Stomach (tissue), 4 donors: ENCODE data around the gene ESYT3.

ENCODE experiments used
- CTCF ChIP-seq, 7 experiments: fragments of 450-650 bp in 4 of 7; fragments of 200-600 bp in 3 of 7; sonication (generic) in 3 of 7; IDR thresholded peaks; one replicate each; pipeline ENCODE4 v1.5.1; 2016 to 2019; ENCODE audit warnings: antibody characterized with exemption in 7 of 7, control low read depth in 2 of 7, mild to moderate bottlenecking in 1 of 7
- EP300 ChIP-seq: sonication (generic); formaldehyde crosslinking; IDR thresholded peaks from one replicate; pipeline ENCODE4 v1.6.1; 2017; ENCODE audit warnings: antibody characterized with exemption
- POLR2AphosphoS5 ChIP-seq, 3 donors: sonication (generic); formaldehyde crosslinking; IDR thresholded peaks; one replicate each; pipeline ENCODE4 v1.6.1; 2016; ENCODE audit warnings: antibody characterized with exemption in 3 of 3

DNA sequence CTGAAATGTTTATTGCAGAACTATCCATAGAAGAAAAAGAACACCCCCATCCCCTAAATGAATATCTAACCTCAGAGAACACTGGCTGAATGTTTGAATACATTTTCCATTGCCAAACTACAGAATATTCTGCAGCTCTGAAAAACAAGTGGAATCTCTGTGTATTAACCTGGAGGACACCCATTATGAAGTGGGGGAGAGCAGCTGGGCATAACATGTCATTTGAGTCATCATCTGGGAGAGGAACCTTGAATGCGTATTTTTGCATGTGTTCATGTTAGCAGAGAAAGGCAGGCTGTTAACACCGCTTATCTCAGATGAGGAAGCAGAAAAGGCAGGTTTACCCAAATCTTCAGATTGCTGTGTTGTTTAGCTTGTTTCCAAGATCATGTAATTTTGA, 31.5 kb downstream of the ESYT3 start:
- TF ChIP-seq EP300 (no peak), CTCF (IDR thresholded peaks at IDR 0.05) (no peak), POLR2AphosphoS5 (IDR thresholded peaks at IDR 0.05) (no peak)
